B cell (primary cell): ENCODE results near the gene NECTIN1.

Experiments used
- EZH2 ChIP-seq: IDR thresholded peaks from 2 replicates; pipeline ENCODE4 v1.6.1; 2012; ENCODE audit warnings: borderline replicate concordance, low read depth, mild to moderate bottlenecking, moderate library complexity, low read length; ENCODE audit not compliant: insufficient read depth, poor library complexity, severe bottlenecking
- TF ChIP-seq, protein P1 (sequence below): fragments of 200-600 bp; IDR thresholded peaks from one replicate; pipeline ENCODE4 v1.8.0; 2022; ENCODE audit warnings: antibody characterized with exemption, mild to moderate bottlenecking

DNA sequence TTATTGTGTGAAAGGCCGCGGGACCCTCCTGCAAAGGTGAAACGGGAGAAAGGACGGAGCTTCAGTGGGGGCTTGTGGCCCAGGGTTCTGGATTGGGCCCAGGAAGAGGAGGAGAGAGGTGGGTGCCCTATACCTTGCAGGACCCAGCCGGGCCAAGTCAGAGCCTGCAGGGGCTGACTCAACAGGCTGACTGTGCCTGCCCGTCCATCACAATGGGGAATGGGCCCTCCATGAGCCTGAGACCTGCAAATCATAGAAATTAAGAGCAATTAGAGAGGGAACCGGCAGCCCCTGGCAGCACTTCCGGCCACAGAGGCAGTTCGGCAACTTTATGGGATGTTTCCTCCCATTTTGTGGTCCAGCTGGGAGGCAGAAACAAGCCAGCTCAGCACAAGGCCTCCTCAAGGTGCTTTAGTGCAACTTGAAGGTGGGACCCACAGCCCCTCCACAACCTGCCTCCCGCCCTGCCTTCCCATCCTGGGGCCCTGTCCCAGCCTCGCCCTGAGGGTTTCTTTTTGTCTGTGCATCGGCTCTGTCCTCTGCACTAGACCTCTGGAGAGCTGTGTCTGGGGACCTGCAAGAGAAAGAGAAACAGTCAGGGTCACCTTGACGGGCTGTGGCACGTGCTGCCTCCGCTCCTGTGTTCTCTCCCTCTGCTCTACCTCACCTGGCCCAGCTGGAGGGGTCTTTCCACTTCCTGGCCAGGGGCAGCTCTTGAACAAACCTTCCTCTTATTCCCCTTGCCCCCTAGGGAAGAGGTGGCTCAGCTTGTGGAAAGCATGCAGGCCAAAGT, 19.1 kb upstream of the NECTIN1 start:
- TF ChIP-seq, protein P1, sequence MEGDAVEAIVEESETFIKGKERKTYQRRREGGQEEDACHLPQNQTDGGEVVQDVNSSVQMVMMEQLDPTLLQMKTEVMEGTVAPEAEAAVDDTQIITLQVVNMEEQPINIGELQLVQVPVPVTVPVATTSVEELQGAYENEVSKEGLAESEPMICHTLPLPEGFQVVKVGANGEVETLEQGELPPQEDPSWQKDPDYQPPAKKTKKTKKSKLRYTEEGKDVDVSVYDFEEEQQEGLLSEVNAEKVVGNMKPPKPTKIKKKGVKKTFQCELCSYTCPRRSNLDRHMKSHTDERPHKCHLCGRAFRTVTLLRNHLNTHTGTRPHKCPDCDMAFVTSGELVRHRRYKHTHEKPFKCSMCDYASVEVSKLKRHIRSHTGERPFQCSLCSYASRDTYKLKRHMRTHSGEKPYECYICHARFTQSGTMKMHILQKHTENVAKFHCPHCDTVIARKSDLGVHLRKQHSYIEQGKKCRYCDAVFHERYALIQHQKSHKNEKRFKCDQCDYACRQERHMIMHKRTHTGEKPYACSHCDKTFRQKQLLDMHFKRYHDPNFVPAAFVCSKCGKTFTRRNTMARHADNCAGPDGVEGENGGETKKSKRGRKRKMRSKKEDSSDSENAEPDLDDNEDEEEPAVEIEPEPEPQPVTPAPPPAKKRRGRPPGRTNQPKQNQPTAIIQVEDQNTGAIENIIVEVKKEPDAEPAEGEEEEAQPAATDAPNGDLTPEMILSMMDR, result no peak
- TF ChIP-seq EZH2, result no peak
